Type B pancreatic cell (in vitro differentiated cells): ENCODE measurements around the gene INF2. TPM values are rescaled to one million over a fixed set of nuclear protein-coding genes. Genes with fewer than 3 reads are reported as not detected.

Experiments
- DNase-seq: peaks from one replicate; pipeline ENCODE4 v3.0.0; 2021; ENCODE audit warnings: mixed read lengths; ENCODE audit not compliant: unreplicated experiment; ENCODE audit errors: extremely low spot score
- H3K27ac Mint-ChIP-seq: 2 replicates; pipeline ENCODE4 v1.8.0; 2021; ENCODE audit warnings: mild to moderate bottlenecking, mixed read lengths
- H3K27me3 Mint-ChIP-seq: 2 replicates; pipeline ENCODE4 v1.8.0; 2021; ENCODE audit warnings: mixed read lengths
- H3K36me3 Mint-ChIP-seq: 2 replicates; pipeline ENCODE4 v1.8.0; 2021; ENCODE audit warnings: mixed read lengths
- H3K4me1 Mint-ChIP-seq: one replicate; pipeline ENCODE4 v1.8.0; 2021; ENCODE audit warnings: mixed read lengths; ENCODE audit not compliant: unreplicated experiment
- H3K4me3 Mint-ChIP-seq: 2 replicates; pipeline ENCODE4 v1.8.0; 2021; ENCODE audit warnings: mild to moderate bottlenecking, mixed read lengths
- H3K9me3 Mint-ChIP-seq: 2 replicates; pipeline ENCODE4 v1.8.0; 2021; ENCODE audit warnings: mixed read lengths
- total RNA-seq: library from RNA; stranded (reverse); gene quantifications from 2 replicates; pipeline ENCODE4 v1.2.1, GENCODE V29; 2021; ENCODE audit warnings: low replicate concordance
- TF ChIP-seq, protein P1 (sequence below): fragments of 200-600 bp; sonication (generic); conservative IDR thresholded peaks from 2 replicates; pipeline ENCODE4 v1.5.0; 2021; ENCODE audit warnings: antibody characterized with exemption, mild to moderate bottlenecking

The INF2 gene
- total RNA-seq, 1 donor from 2014 or later = 45.6 TPM

DNA sequence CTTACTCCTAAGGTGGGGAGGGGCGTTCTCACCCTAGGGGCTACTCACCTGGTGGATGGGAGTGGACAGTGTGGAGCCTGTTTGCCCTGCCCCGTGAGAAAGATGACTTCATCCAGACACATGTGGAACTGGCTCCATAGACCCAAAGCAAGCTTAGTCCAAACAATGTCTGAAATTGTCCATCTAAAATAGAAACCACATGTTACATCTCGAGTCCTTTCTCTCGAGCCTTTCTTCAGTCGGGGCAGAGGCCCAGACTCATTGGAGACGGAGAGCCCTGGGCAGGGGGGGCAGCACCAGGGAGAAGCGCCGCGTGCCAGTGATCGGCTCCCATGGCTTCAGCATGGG is 67.8 kb downstream of the INF2 start:
- Mint-ChIP-seq H3K4me1 (peaks cover 12% of the 10 kb centered on the region), H3K27me3 (no peaks in the 10 kb centered on the region), H3K36me3 (peaks cover 26% of the 10 kb centered on the region), H3K4me3 (no peak overlapping the region), H3K27ac (no peak overlapping the region), H3K9me3 (no peaks in the 10 kb centered on the region)
- DNase-seq = no peak
- TF ChIP-seq, protein P1, sequence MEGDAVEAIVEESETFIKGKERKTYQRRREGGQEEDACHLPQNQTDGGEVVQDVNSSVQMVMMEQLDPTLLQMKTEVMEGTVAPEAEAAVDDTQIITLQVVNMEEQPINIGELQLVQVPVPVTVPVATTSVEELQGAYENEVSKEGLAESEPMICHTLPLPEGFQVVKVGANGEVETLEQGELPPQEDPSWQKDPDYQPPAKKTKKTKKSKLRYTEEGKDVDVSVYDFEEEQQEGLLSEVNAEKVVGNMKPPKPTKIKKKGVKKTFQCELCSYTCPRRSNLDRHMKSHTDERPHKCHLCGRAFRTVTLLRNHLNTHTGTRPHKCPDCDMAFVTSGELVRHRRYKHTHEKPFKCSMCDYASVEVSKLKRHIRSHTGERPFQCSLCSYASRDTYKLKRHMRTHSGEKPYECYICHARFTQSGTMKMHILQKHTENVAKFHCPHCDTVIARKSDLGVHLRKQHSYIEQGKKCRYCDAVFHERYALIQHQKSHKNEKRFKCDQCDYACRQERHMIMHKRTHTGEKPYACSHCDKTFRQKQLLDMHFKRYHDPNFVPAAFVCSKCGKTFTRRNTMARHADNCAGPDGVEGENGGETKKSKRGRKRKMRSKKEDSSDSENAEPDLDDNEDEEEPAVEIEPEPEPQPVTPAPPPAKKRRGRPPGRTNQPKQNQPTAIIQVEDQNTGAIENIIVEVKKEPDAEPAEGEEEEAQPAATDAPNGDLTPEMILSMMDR = no peak

DNA sequence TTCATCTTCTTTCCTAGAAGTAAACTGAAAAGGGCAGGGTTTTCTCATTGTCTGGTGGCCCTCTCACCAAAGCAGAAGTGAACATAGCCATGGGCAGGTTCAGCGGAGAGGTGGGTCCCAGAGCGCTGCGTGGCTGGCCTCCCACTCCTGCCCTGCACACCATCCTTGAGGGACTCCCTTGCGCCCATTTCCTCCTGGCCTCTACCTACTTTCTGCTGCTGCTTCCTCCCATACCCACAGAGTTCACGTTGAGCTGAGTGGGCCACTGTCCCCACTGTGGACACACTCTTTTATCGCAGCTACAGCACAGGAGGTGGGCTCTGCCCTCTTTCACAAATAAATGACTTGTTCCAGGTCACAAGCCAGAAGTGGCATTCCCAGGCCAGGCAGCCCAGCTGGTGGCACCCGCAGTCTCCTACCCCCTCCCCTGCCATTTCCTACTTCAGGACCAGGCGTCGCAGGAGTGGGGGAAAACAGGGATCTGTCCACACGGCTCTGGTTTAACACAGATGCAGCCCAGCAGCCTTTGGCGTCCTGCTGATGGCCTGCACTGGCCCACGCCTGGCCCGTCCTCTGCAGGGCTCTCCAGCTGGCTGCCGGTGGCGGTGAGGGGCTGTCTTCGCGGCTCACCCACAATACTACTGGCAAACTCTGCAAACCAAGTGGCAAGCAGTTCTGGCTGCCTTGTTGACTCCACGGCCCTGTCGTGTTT is 68.4 kb downstream of the INF2 start:
- Mint-ChIP-seq H3K9me3 (no peaks in the 10 kb centered on the region), H3K36me3 (peaks cover 25% of the 10 kb centered on the region), H3K4me3 (no peak overlapping the region), H3K27ac (no peak overlapping the region), H3K27me3 (no peaks in the 10 kb centered on the region), H3K4me1 (peaks cover 12% of the 10 kb centered on the region)
- TF ChIP-seq, protein P1 = no peak
- DNase-seq = no peak

DNA sequence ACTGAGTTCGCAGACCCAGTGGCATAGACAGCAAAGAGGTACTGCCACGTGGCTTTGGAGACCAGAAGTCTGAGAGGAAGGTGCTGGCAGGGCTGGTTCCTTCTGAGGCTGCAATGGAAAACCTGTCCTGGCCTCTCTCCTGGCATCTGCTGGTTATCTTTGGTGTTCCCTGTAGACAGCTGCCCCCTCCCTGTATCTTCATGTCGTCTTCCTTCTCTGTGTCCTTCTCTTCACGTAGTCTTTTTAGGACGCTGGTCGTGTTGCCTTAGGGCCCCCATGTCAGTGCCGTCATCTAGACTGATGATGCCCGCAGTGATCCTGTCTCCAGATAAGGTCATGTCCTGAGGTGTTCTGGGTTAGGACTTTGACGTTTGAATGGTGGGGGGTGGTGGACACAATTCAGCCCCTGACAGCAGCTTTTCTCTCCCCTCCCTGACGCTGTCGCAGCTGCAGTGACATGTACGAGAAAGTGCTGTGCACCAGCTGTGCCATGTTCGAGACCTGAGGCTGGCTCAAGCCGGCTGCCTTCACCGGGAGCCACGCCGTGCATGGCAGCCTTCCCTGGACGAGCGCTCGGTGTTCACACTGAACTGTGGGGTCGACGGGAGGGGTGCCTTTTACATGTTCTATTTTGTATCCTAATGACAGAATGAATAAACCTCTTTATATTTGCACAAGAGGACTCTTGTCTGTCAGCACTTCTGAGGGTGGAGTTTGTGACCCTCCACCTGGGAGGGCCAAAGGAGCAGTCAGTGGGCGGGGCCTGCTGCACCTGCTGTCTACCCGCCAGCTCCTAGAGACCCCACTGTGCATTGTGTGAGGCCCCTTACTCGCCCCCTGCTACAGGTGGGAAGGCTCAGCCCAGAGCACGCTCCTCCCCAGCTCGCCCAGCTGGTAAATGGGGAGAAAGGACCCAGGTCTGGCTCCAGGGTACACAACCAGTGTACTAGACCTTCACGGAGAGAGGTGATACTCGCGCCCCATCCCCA is 69.9 kb downstream of the INF2 start:
- TF ChIP-seq, protein P1 = no peak
- no peaks in the 10 kb centered on the region for H3K27me3 Mint-ChIP-seq
- H3K4me1 Mint-ChIP-seq = peaks cover 5% of the 10 kb centered on the region
- H3K9me3 Mint-ChIP-seq = no peaks in the 10 kb centered on the region
- H3K27ac Mint-ChIP-seq = no peak overlapping the region
- peaks cover 25% of the 10 kb centered on the region for H3K36me3 Mint-ChIP-seq
- no peak for DNase-seq
- no peak overlapping the region for H3K4me3 Mint-ChIP-seq

DNA sequence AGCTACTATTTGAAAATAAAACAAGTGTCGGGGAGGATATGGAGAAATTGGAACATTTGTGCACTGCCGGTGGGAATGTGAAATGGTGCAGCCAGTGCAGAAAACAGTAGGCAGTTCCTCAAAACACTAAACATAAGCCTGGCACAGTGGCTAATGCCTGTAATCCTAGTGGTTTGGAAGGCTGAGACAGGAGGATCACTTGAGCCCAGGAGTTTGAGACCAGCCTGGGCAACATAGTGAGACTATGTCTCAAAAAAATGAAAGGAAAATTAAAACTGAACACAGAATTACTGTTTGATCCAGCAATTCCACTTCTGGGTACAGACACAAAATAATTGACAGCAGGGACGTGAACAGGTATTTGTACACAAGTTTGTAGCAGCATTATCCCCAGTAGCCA is 76.1 kb downstream of the INF2 start:
- Mint-ChIP-seq H3K4me1 (peaks cover 27% of the 10 kb centered on the region), H3K4me3 (no peak overlapping the region), H3K36me3 (peaks cover 29% of the 10 kb centered on the region), H3K27me3 (no peaks in the 10 kb centered on the region), H3K9me3 (no peaks in the 10 kb centered on the region), H3K27ac (no peak overlapping the region)
- no peak for DNase-seq
- TF ChIP-seq, protein P1 = no peak

DNA sequence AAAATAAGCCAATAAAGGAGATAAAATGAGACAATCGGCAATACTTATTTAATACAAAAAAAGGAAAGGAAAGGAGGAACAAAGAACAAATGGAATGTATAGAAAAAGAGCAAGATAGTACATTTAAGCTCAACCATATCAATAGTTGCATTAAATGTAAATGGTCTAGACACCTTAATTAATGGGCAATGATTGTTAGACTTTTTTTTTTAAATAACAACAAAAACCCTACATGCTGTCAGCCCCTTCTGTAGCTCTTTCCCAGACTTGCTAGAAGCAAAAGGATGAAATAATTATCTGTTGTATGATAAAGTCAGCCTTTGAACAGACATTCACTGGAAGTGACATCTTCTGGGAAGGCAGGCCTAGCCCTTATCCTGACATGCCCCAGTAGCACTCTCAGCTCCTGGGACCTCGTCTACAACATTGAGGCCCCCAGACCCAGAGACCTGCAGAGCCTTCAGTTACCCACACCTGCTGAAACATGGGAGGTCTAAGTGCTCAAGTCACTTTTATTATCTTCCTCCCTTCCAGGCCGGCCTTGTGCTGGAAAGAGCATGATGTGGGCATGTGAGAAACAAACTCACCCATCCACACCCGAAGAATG is 76.9 kb downstream of the INF2 start:
- H3K36me3 Mint-ChIP-seq = peaks cover 29% of the 10 kb centered on the region

More for the DNA sequence above, 76.9 kb downstream of the INF2 start:
- peaks cover 31% of the 10 kb centered on the region for H3K4me1 Mint-ChIP-seq
- H3K27ac Mint-ChIP-seq = peak overlapping the region; percentile 51
- DNase-seq = no peak
- H3K9me3 Mint-ChIP-seq = no peaks in the 10 kb centered on the region
- peak overlapping the region; percentile 16 for H3K4me3 Mint-ChIP-seq
- TF ChIP-seq, protein P1 = no peak
- H3K27me3 Mint-ChIP-seq = no peaks in the 10 kb centered on the region
